Muscle layer of duodenum (tissue), 2 donors: ENCODE results near the gene ANKMY1.
"Not testable (repeated sequence)": the region's sequence is repeated elsewhere in the genome, so short reads cannot be mapped to it uniquely, and the experiment has no call there.

Source experiments
- H3K27ac ChIP-seq: one replicate; pipeline ENCODE4 v1.7.0; 2013; ENCODE audit warnings: mild to moderate bottlenecking, low read length
- H3K27me3 ChIP-seq: one replicate; pipeline ENCODE4 v1.7.0; 2013; ENCODE audit warnings: low read depth, mild to moderate bottlenecking, control low read depth, low read length
- H3K36me3 ChIP-seq, 2 donors: one replicate each; pipeline ENCODE4 v1.7.0; 2013; ENCODE audit warnings: low read length in 2 of 2, control low read depth in 1 of 2, mild to moderate bottlenecking in 1 of 2; ENCODE audit not compliant: insufficient read depth in 2 of 2, control insufficient read depth in 1 of 2
- H3K4me1 ChIP-seq, 2 donors: one replicate each; pipeline ENCODE4 v1.7.0; 2013; ENCODE audit warnings: low read length in 2 of 2, mild to moderate bottlenecking in 2 of 2, control low read depth in 1 of 2, moderate library complexity in 1 of 2; ENCODE audit not compliant: insufficient read depth in 2 of 2, control insufficient read depth in 1 of 2
- H3K4me3 ChIP-seq, 2 donors: one replicate each; pipeline ENCODE4 v1.7.0; 2013; ENCODE audit warnings: low read length in 2 of 2, low read depth in 1 of 2, mild to moderate bottlenecking in 1 of 2
- H3K9me3 ChIP-seq, 2 donors: one replicate each; pipeline ENCODE4 v1.7.0; 2013; ENCODE audit warnings: low read length in 2 of 2, control low read depth in 1 of 2, mild to moderate bottlenecking in 1 of 2; ENCODE audit not compliant: control insufficient read depth in 1 of 2
- donor health status: healthy.

Gene ANKMY1

DNA sequence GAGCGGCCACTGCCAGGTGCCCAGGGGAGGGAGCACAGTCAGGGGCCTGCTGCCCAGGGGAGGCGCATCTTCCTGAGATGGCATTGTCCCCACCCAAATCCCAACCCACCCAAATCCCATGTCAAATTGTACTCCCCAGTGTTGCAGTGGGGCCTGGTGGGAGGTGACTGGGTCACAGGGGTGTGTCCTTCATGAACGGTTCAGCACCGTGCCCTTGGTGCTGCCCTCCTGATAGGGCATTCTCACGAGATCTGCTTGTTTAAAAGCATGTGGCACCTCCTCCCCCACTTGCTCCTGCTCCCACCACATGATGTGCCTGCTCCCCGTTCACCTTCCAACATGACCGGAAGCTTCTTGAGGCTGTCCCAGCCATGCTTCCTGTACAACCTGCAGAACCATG lies 27.6 kb downstream of the ANKMY1 start:
- Histone ChIP-seq H3K27me3 (no peaks in the 10 kb centered on the region), H3K9me3 (peaks cover 8 to 19% of the 10 kb centered on the region in 2 donors), H3K36me3 (peaks cover 6 to 40% of the 10 kb centered on the region in 2 donors), H3K4me3 (no peak overlapping the region), H3K27ac (no peak overlapping the region), H3K4me1 (no peaks in the 10 kb centered on the region)

DNA sequence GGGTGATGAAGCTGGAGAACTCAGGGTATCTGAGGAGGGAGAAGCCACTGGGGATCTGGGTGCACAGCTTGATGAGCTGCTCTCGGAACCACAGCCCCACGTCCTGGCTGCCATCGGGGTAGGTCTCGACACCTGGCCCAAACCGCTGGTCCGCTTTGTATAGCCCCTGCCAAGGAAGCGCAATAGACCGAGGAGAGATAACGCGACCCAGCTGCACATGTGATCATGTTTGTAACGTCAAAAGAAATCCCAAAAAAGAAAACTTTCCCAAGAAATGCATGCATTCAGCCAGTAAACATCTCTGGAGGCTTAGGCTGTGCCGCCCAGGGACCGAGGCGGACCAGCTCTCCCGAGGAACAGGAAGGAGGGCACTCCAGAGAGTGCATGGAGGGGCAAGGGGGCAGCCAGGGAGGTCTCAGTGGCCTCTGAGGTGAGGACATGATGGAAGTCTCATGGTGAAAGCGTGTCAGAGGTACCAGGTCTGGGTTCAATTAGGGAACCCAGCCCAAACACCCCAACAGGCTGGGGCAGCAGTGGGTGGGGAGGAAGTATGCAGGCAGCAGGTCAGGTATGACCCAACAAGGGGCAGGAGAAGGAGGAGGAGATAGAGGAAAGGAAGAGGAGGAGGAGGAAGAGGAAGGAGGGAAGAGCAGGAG lies 28.3 kb downstream of the ANKMY1 start:
- Histone ChIP-seq H3K9me3 (peaks cover 8 to 19% of the 10 kb centered on the region in 2 donors), H3K36me3 (peaks cover 6 to 40% of the 10 kb centered on the region in 2 donors), H3K4me1 (no peaks in the 10 kb centered on the region), H3K27me3 (no peaks in the 10 kb centered on the region), H3K4me3 (no peak overlapping the region), H3K27ac (no peak overlapping the region)

DNA sequence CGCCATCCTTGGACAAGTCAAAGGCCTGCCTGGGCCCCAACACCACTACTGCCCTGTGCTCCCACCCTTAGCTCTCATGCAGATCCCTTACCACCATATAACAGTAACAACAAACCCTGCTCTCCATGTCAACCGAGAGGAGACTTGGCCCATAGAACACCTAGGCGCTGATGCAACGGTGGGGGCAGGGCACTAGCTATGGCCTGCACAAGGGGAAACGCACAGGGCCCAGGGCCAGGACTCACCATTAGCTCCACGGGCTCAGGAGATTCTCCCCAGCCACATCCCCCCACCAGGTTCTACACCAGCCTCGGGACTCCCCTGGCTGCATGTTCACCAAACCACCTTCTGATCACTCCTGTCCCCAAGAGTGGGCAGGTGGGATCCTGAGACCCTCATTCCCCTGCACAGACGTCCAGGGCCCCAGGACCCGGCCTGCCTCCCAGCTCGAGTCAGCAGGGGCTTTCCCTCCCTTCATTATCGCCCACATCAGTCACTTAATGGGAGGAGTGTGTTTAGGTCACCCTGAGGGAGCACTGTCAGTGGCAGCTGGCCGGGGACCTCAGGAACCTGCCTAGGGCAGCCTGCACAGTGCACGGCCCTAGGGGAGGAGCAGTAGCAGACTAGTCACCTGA lies 29.3 kb downstream of the ANKMY1 start:
- H3K4me1 ChIP-seq: no peaks in the 10 kb centered on the region
- H3K9me3 ChIP-seq: peaks cover 8 to 19% of the 10 kb centered on the region in 2 donors
- peaks cover 6 to 40% of the 10 kb centered on the region in 2 donors for H3K36me3 ChIP-seq
- no peak overlapping the region for H3K4me3 ChIP-seq
- no peak overlapping the region for H3K27ac ChIP-seq
- no peaks in the 10 kb centered on the region for H3K27me3 ChIP-seq

DNA sequence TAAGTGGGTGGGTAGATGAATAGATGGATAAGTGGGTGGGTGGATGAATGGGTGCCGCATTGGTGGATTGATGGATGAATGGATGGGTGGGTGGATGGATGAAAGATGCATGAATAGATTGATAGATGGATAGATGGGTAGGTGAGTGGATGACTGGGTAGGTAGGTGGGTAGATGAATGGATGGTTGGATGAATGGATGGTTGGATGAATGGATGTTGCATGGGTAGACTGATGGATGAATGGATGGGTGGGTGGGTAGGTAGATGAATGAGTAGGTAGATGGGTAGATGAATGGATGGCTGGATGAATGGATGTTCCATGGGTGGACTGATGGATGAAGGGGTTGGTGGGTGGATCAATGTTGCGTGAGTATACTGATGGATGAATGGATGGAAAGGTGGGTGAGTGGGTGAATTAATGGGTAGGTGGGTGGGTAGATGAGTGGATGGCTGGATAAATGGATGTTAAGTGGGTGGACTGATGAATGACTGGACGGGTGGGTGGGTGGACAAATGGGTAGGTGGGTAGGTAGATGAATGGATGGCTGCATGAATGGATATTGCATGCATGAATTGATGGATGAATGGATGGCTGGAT lies 30.5 kb downstream of the ANKMY1 start:
- H3K36me3 ChIP-seq: peaks cover 9 to 49% of the 10 kb centered on the region in 2 donors
- H3K9me3 ChIP-seq: peaks cover 5 to 14% of the 10 kb centered on the region in 2 donors
- H3K27ac ChIP-seq: no peak overlapping the region
- H3K4me1 ChIP-seq: no peaks in the 10 kb centered on the region
- H3K4me3 ChIP-seq: no peak overlapping the region
- H3K27me3 ChIP-seq: no peaks in the 10 kb centered on the region

DNA sequence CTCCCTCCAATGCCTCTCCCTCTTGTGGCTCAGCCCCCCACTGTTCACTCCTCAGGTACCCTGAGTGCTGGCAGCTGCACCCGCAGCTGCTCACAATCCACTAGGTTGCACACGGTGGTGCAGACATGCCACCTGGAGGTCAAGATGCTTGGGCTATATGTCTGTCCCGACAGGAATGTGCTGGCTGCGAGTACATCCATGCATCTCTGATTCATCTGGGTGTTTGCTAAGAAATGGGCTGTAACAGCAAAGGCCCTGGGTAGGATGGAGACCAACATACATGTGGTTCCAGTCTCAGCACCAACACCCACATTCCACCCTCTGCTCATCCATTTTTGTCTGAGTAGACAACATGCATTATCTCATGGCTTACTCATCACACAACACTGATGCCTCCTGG lies 31.3 kb downstream of the ANKMY1 start:
- Histone ChIP-seq H3K9me3 (peaks cover 0 to 6% of the 10 kb centered on the region in 2 donors), H3K4me1 (no peaks in the 10 kb centered on the region), H3K4me3 (no peak overlapping the region), H3K27me3 (no peaks in the 10 kb centered on the region), H3K36me3 (peaks cover 9 to 42% of the 10 kb centered on the region in 2 donors), H3K27ac (no peak overlapping the region)

DNA sequence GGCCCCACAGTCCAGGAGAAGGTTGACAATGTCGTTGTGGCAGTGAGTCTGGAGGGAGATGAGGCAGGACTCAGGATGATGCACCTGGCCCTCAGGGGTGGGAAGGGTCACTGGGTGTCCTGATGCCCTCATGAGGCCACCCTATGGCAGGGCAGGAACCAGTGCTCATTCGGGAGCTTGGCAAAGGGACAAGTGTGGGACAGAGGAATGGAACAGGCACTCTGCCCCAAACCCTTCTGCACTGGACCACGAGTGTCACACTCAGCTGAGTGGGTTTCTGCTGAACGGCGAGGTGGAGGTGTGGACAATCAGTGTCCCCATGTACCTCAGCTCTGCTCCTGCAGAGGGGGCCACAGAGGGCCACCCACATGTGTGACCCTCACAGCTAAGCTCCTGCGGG lies 32.0 kb downstream of the ANKMY1 start:
- Histone ChIP-seq H3K4me3 (no peak overlapping the region), H3K27me3 (no peaks in the 10 kb centered on the region), H3K4me1 (no peaks in the 10 kb centered on the region), H3K27ac (no peak overlapping the region), H3K36me3 (peaks cover 9 to 36% of the 10 kb centered on the region in 2 donors), H3K9me3 (no peaks in the 10 kb centered on the region)

DNA sequence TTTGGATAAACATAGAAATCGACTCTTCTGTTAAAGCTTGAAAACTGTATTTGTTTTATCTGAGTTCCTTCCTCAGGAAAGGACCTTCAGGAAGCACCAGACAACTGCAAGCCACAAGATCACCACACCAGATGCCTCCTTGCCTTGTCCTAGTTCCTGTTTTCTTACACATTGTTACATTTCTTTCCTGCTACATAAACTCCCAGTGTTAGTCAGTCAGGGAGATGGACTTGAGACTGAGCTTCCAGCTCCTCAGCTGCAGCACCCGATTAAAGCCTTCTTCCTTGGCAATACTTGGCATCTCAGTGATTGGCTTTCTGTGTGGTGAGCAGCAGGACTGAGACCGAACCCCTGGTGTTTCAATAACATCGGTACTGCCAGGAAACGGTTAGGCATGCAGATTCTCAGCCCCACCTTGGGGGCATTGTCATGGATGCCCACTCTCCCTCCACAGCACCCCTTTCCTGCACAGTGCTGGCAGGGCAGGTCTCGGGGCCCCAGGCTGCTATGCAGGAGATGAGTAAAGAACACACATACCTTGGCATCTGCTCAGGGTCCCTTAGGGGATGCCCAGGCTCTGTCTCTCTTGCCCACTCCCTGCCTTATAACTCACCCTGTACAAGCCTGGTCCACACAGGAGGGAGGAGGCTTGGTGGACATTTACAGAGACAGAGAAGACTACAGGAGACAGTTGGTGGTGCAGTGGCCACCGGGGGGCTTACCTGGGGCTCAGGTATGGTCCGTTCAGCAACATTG lies 32.6 kb downstream of the ANKMY1 start:
- H3K27me3 ChIP-seq: no peaks in the 10 kb centered on the region
- no peak overlapping the region for H3K27ac ChIP-seq
- H3K4me1 ChIP-seq: peaks cover 0 to 4% of the 10 kb centered on the region in 2 donors
- no peaks in the 10 kb centered on the region for H3K9me3 ChIP-seq
- peaks cover 9 to 36% of the 10 kb centered on the region in 2 donors for H3K36me3 ChIP-seq
- H3K4me3 ChIP-seq: no peak overlapping the region

DNA sequence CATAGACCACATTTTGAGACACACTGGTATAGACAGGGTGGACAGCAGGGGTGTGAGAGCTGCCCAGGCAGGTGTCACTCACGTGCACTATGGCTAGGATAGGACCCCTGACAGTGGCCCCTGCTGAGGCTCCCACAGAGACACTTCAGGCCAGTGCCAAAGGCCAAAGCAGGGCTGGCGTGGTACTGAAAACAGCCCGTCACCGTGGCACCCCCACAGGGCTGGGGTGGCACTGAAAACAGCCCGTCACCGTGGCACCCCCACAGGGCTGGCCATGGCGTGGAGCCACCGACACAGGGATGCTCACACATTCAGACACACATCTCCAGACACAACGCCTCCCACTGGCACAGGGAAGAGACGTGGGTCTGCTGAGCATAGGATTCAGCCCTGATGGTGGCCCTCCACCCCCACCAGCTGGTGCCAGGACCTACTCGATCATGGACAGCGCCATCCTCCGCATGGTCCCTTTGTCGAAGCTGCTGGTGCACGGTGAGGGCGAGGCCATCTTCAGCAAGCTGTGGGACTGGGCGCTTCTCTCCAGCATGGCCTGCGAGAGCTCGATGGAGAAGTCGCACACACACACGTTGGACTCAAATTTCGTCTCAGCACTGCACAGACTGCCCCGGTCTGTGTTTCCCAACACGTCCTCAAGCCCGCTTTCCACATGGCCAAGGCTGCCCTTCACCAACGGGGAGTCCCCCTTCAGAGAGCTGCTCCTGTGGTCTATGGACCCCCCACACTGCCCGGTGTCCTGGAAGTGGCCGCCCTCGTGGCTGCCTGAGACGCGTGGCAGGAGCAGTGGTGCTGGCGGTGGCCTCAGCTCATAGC lies 34.1 kb downstream of the ANKMY1 start:
- Histone ChIP-seq H3K4me3 (no peak overlapping the region), H3K36me3 (peaks cover 9 to 32% of the 10 kb centered on the region in 2 donors), H3K27me3 (peaks cover 4% of the 10 kb centered on the region), H3K27ac (no peak overlapping the region), H3K4me1 (peaks cover 0 to 14% of the 10 kb centered on the region in 2 donors), H3K9me3 (no peaks in the 10 kb centered on the region)

DNA sequence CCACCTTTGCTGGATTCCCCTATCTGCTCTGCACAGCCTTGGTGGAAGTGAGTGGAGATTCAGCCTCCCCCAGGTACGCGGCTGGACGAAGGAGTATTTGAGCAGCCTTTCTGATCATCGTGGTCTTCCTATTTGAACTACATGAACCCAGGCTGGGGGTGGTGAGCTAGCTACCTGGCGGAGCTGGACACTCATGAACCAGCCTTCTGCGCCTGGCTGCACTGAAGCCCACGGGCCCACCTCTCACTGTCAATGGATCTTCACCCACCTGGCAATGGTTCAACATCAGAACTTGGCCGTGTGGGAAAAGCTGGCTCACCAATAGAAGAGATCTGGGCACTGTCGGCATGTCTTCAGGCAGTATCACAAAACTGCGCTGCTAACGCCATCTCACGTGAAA lies 35.4 kb downstream of the ANKMY1 start:
- Histone ChIP-seq H3K27me3 (peaks cover 4% of the 10 kb centered on the region), H3K27ac (no peak overlapping the region), H3K4me3 (no peak overlapping the region), H3K4me1 (peaks cover 0 to 14% of the 10 kb centered on the region in 2 donors), H3K36me3 (peaks cover 9 to 27% of the 10 kb centered on the region in 2 donors), H3K9me3 (no peaks in the 10 kb centered on the region)

DNA sequence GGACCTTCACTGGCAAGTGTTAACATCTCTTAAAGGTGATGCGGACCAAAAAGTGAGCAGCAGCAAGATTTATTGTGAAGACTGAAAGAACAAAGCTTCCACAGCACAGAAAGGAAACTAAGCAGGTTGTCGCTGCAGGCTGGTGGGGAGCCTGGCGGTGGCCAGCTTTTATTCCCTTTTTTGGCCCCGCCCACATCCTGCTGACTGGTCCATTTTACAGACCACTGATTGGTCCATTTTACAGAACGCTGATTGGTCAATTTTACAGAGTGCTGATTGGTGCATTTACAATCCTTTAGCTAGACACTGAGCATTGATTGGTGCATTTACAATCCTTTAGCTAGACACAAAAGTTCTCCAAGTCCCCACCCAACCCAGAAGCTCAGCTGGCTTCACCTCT lies 35.9 kb downstream of the ANKMY1 start:
- not testable (repeated sequence) for H3K27me3 ChIP-seq, H3K4me3 ChIP-seq, H3K9me3 ChIP-seq, H3K27ac ChIP-seq
- peaks cover 9 to 27% of the 10 kb centered on the region in 2 donors for H3K36me3 ChIP-seq
- peaks cover 0 to 14% of the 10 kb centered on the region in 2 donors for H3K4me1 ChIP-seq
